ENCODE data around the gene AHNAK.

GRCh38 chr11:62572431-62572830, 25.8 kb upstream of the AHNAK start:
- TF ChIP-seq CTCF (IDR thresholded peaks at IDR 0.05) (no peak), POLR2A (IDR thresholded peaks at IDR 0.05) (no peak), POLR2AphosphoS5 (IDR thresholded peaks at IDR 0.05) (no peak), EP300 (IDR thresholded peaks at IDR 0.05) (no peak)

Measured in stomach (tissue), 4 donors.